Testis (tissue), 3 donors: ENCODE results near the gene DNLZ. TPM values are rescaled to one million over a fixed set of nuclear protein-coding genes. Genes with fewer than 3 reads are reported as not detected.

ENCODE experiments used
- DNase-seq: peaks from one replicate; pipeline ENCODE4 v3.0.0-alpha.2; 2019
- H3K27ac ChIP-seq, 2 donors: fragments of 200-600 bp; sonication (generic); one replicate each; pipeline ENCODE4 v1.5.1; 2019
- H3K27me3 ChIP-seq: fragments of 200-600 bp; sonication (generic); one replicate; pipeline ENCODE4 v1.5.1; 2019
- H3K36me3 ChIP-seq: fragments of 200-600 bp; sonication (generic); one replicate; pipeline ENCODE4 v1.5.1; 2017; ENCODE audit warnings: low read depth; ENCODE audit errors: missing control alignments
- H3K4me1 ChIP-seq: fragments of 200-600 bp; sonication (generic); one replicate; pipeline ENCODE4 v1.5.1; 2019
- H3K4me3 ChIP-seq, 2 donors: fragments of 200-600 bp; sonication (generic); one replicate each; pipeline ENCODE4 v1.5.1; 2017 to 2019
- H3K9me3 ChIP-seq: fragments of 200-600 bp; sonication (generic); one replicate; pipeline ENCODE4 v1.5.1; 2017
- POLR2A ChIP-seq: fragments of 450-650 bp; IDR thresholded peaks from one replicate; pipeline ENCODE4 v1.6.1; 2017; ENCODE audit warnings: antibody characterized with exemption, mild to moderate bottlenecking, moderate library complexity
- WGBS, 2 donors: methylation state at CpG; one replicate each; pipeline ENCODE4 v1.1.5; 2018; 5-methylcytosine and 5-hydroxymethylcytosine counted together
- intact Hi-C: fragments of 100-400 bp; cut with DNase I; formaldehyde crosslinking; loops from one replicate; pipeline ENCODE4 v1.15.1; 2023; ENCODE audit warnings: low total_unique reads
- polyA plus RNA-seq: library from polyadenylated mRNA; stranded (reverse); fragments of 350-450 nt; fragmentation: Illumina TruSeq; extraction: RNeasy Lipid Tissue Mini Kit (QIAGEN cat#74804); gene quantifications from one replicate; pipeline ENCODE4 v1.2.3, GENCODE V29; 2014; ENCODE audit warnings: low read depth, low replicate concordance; ENCODE audit not compliant: insufficient read depth
- total RNA-seq, 2 donors: library from RNA; depleted of rRNA; stranded (reverse); fragments of >200 nt; gene quantifications; one replicate each; pipeline ENCODE4 v1.2.3, GENCODE V29; 2016
- TF ChIP-seq, protein P1 (sequence below), 3 experiments: fragments of 450-650 bp in 2 of 3; fragments of 200-600 bp in 1 of 3; sonication (generic) in 1 of 3; IDR thresholded peaks; one replicate each; pipeline ENCODE4 v1.5.1; 2016 to 2019; ENCODE audit warnings: antibody characterized with exemption in 3 of 3, mild to moderate bottlenecking in 2 of 3, moderate library complexity in 1 of 3

Gene DNLZ
- total and polyA plus RNA-seq, 3 donors from 2014 or later: 14.0 to 51.1 (median 48.2) TPM

DNA sequence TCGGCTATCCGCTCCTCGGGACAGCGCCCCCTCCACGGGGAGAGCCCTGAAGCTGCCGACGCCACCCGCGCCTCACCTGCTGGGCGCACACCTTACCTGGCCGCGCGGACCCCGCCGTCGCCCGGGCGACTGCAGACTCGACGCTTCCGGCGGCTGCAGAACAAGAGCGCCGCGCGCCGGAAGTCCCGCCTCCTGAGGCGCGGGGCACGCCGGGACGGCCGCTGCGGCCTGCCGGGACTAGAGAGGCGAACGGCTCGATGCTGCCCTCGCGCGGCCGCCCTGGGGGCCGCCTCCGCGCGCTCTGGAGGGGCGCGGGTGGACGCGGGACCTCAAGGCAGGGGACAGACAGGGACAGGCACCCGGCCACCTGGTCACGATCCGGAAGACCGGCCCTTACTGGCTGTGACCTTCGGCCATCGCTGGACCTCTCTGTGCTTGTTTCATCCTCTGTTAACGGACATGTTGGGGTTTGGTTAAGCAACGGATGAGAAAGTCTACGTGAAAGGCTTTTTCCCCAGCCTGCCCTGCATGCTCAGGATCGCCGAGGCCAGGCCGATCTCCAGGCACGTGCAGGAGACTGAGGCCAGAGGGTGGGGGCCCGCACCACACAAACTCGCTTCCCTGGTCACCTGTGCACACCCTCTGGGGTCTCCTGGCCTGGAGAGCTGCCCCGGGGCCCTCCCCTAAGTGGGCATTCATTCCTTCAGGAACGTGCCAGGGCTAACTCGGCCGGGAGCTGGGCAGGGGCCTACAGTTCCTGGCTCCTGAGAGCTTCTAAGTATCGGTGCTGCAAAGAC lies 36.7 kb upstream of the DNLZ start, which contains the start of gene SNAPC4:
Gene SNAPC4, minus strand, starts transcription at position 133 of the 797 bp plus-strand sequence. CDS start 1,742 bp downstream, outside the sequence.
- no peak for TF ChIP-seq POLR2A
- TF ChIP-seq, protein P1, sequence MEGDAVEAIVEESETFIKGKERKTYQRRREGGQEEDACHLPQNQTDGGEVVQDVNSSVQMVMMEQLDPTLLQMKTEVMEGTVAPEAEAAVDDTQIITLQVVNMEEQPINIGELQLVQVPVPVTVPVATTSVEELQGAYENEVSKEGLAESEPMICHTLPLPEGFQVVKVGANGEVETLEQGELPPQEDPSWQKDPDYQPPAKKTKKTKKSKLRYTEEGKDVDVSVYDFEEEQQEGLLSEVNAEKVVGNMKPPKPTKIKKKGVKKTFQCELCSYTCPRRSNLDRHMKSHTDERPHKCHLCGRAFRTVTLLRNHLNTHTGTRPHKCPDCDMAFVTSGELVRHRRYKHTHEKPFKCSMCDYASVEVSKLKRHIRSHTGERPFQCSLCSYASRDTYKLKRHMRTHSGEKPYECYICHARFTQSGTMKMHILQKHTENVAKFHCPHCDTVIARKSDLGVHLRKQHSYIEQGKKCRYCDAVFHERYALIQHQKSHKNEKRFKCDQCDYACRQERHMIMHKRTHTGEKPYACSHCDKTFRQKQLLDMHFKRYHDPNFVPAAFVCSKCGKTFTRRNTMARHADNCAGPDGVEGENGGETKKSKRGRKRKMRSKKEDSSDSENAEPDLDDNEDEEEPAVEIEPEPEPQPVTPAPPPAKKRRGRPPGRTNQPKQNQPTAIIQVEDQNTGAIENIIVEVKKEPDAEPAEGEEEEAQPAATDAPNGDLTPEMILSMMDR (IDR thresholded peaks at IDR 0.05): peak; percentile 96 to 99 (median 98)
- Histone ChIP-seq H3K9me3 (no peaks in the 10 kb centered on the region), H3K4me3 (peak within 1 kb of the TSS; percentile 76 to 84), H3K4me1 (peaks cover 13% of the 10 kb centered on the region), H3K27me3 (no peaks in the 10 kb centered on the region), H3K36me3 (no peaks in the 10 kb centered on the region), H3K27ac (peak within 1 kb of the TSS; percentile 28 to 56)
- intact Hi-C loops: no loop called here
- DNase-seq: peak; percentile 87
- 4 to 10% methylated on average over 12 to 71 of the region's 71 CpGs for WGBS, 2 donors

DNA sequence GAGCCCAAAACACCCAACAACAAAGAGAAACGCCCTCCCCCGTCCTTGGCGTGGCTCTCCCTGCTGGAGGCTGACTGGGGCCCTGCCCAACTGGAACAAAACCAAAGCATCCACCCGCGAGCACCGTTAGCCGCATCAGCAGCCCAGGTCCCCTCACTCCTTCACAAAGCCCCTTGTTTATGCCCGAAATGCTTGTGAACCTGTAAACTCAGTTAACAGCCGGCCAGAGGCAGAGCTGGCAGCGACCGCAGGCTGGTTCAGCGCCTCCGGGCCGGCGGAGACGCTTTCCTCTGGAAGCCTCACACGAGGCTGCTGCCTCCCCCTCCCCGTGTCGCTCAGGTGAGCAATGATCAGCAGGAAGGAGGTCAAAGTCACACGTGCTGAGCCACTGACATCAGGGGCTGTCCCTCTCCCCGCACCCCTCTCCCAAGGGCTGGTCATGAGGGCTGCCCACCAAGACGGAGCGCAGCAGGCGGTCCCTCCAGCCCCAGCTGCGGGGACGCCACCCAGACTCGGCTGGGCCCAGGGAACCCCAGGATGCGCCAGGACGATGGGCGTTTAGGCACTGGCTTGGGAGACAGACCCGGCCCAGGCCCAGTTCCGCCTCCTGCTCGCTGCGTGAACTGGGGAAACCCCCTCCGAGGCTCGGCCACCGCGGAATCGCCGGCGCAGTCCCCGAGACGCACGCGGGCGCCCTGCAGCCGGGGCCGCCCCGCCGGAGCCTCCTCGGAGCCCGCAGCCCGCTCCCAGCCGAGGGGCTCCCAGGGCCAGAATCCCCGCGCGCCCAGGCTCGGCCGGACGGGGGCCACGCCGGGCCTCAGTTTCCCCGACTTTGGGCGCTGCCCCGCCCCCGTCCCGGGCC lies 35.9 kb upstream of the DNLZ start:
- 1% methylated on average over 16 to 55 of the region's 67 CpGs for WGBS, 2 donors
- Histone ChIP-seq H3K36me3 (no peaks in the 10 kb centered on the region), H3K27me3 (no peaks in the 10 kb centered on the region), H3K9me3 (no peaks in the 10 kb centered on the region), H3K4me1 (peaks cover 13% of the 10 kb centered on the region), H3K4me3 (peak overlapping the region; percentile 76 to 84), H3K27ac (peak overlapping the region in 1 of 2 donors; percentile 56)
- TF ChIP-seq, protein P1 (IDR thresholded peaks at IDR 0.05): no peak
- no peak for TF ChIP-seq POLR2A
- peak; percentile 42 for DNase-seq
- intact Hi-C loops: no loop called here

DNA sequence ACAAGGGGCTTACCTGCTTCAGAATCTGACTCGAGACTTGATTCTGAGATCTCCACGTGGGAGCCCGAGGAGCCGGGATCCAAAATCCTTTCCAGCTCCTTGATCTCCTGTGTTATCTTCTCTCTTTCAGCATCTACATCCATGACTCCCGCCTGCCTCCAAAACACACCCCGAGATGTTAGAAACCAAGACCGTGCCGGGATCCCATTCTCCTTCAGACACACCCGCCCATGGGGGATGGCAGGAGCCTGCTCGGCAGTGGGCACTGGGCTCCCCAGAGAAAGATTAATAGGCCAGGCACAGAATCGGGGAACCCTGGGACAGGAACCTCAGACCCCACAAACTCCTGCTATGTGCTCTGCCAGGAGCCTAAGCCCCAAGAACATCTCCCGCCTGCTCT lies 34.7 kb upstream of the DNLZ start:
- Histone ChIP-seq H3K4me3 (no peak overlapping the region), H3K27ac (no peak overlapping the region), H3K9me3 (no peaks in the 10 kb centered on the region), H3K36me3 (no peaks in the 10 kb centered on the region), H3K27me3 (no peaks in the 10 kb centered on the region), H3K4me1 (peaks cover 13% of the 10 kb centered on the region)
- intact Hi-C loops: no loop called here
- TF ChIP-seq, protein P1 (IDR thresholded peaks at IDR 0.05): no peak
- TF ChIP-seq POLR2A: no peak
- WGBS, 2 donors: 89 to 94% methylated on average over 10 to 12 of the region's 12 CpGs
- no peak for DNase-seq

DNA sequence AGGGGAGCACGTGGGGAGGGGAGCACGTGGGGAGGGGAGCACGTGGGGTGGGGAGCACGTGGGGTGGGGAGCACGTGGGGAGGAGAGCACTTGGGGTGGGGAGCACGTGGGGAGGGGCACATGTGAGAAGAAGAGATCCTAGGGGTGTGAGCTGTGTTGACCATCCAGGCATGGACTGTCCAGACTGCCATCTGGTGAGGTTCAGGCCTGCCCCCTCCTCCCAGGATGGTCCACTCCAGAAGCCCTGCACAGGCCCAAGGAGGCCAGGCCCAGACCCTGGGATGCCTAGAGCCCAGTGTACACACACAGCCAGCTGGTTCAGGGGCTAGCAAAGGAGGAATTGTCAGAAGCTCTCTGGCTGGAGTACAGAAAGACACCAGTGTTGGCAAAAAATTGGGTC lies 34.1 kb upstream of the DNLZ start:
- Histone ChIP-seq H3K27ac (no peak overlapping the region), H3K9me3 (no peaks in the 10 kb centered on the region), H3K27me3 (no peaks in the 10 kb centered on the region), H3K4me1 (peaks cover 13% of the 10 kb centered on the region), H3K36me3 (no peaks in the 10 kb centered on the region), H3K4me3 (no peak overlapping the region)
- no peak for DNase-seq
- TF ChIP-seq, protein P1 (IDR thresholded peaks at IDR 0.05): no peak
- TF ChIP-seq POLR2A: no peak
- intact Hi-C loops: no loop called here
- WGBS, 2 donors: 69 to 73% methylated on average over 6 of the region's 6 CpGs
